HG03060 (cell line): ENCODE data around the gene SERINC5.

Experiments
- ATAC-seq: cut with Tn5 transposase; IDR thresholded peaks from one replicate; pipeline ENCODE4 v1.9.1; 2021; ENCODE audit warnings: low read depth, moderate number of reproducible peaks; ENCODE audit not compliant: unreplicated experiment

Gene SERINC5

GRCh38 chr5:80072103-80073073 lies 183.5 kb downstream of the SERINC5 start:
- no peak for ATAC-seq

GRCh38 chr5:80071510-80072021 lies 184.3 kb downstream of the SERINC5 start:
- ATAC-seq = no peak

GRCh38 chr5:80070338-80071056 lies 185.4 kb downstream of the SERINC5 start:
- peak; percentile 57 for ATAC-seq

- no peak for ATAC-seq
Observed at GRCh38 chr5:80069918-80070318, 185.9 kb downstream of the SERINC5 start.

GRCh38 chr5:80069251-80069800 lies 186.5 kb downstream of the SERINC5 start:
- no peak for ATAC-seq

GRCh38 chr5:80068775-80069174 lies 187.1 kb downstream of the SERINC5 start:
- ATAC-seq = no peak

- no peak for ATAC-seq
Observed at GRCh38 chr5:80068246-80068636, 187.6 kb downstream of the SERINC5 start.

- no peak for ATAC-seq
Observed at GRCh38 chr5:80067531-80068245, 188.2 kb downstream of the SERINC5 start.

GRCh38 chr5:80067016-80067415 lies 188.8 kb downstream of the SERINC5 start:
- ATAC-seq = no peak

- ATAC-seq = no peak
Observed at GRCh38 chr5:80064124-80064523, 191.7 kb downstream of the SERINC5 start.
